GM19043 (cell line): Measurements from ENCODE around the gene FAM184A.
"Not testable (repeated sequence)": the region's sequence is repeated elsewhere in the genome, so short reads cannot be mapped to it uniquely, and the experiment has no call there.

Experiments used
- ATAC-seq: cut with Tn5 transposase; IDR thresholded peaks from one replicate; pipeline ENCODE4 v1.9.1; 2021; ENCODE audit warnings: low read depth; ENCODE audit not compliant: unreplicated experiment

Gene FAM184A

DNA sequence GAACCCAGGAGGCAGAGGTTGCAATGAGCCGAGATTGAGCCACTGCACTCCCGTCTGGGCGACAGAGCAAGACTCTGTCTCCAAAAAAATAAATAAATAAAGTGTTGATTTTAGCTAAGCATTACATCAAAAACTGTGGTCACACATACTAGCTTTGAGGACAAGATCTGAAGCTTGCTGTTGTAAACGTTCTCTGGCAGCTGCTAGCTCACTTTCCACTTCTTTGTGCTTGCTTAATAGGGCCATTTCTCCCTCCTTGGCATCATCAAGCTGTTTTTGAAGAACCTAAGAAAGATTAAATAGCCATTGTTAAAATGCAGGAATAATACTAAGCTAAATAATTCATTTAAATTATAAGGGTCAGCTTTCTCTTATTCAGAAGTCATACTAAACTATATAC, 55.7 kb downstream of the FAM184A start:
- ATAC-seq = no peak

DNA sequence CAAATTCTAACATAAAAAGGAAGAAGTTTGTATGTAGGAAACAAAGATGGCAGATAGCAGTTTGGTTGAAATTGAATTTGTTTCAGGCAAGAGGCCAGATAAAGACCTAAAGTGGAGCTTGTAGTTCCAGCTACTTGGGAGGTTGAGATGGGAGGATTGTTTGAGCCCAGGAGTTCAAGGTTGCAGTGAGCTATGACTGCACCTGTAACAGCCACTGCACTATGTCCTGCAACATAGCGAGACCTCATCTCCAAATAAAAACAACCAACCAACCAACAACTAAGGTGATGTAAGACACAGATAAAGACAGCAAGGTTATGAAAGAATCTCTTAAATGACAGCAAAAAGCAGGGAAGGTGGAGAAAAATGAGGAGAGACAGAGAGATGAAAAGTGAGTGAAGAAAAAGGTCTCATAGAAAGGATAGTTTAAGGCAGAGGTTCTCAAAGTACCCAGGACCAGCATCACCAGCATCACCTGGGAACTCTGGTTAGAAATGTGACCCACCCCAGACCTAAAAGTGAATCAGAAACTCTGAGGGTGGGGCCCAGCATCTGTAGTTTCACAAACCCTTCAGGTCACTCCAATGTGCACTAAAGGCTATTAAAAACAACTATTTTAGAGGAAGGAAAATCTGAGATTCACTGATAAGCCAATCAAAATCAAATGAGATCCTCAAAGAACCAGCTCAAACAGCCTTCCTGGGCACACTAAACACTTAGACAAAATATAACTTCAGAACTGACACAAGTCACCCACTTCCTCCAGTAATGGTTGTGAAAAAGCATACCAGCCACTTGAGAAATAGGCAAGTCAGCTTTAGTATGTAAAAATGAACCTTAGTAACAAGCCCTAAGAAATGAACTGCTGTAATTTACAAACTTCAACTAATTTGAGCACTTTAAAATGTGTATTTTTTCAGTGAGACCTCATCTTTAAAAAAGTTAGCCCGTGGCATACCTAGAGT, 57.6 kb downstream of the FAM184A start:
- ATAC-seq = no peak

DNA sequence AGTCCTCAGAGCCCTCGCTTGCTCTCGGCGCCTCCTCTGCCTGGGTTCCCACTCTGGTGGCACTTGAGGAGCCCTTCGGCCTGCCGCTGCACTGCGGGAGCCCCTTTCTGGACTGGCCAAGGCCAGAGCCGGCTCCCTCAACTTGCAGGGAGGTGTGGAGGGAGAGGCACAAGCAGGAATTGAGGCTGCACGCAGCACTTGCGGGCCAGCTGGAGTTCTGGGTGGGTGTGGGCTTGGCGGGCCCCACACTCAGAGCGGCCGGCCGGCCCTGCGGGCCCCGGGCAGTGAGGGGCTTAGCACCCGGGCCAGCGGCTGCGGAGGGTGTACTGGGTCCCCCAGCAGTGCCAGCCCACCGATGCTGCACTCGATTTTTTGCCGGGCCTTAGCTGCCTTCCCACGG, 63.3 kb downstream of the FAM184A start:
- not testable (repeated sequence) for ATAC-seq

DNA sequence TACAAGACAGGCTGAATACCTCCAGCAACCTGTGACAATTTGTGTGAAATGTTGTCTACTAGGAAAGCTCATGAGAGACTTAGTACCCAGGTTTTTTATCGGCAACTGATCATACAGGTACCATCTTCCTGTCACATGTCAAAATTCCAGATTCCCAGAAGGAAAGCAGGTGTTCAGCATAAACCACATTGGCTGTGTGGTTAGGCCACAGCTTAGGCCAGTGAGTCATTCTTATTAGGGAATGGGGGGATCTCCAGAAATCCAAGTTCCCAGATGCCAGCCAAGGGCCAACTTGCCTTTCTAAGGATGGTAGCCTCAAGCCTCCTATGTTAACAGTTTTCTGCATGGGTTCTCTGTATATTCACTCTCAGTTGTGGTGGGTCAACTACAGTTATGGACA, 65.9 kb downstream of the FAM184A start:
- no peak for ATAC-seq

DNA sequence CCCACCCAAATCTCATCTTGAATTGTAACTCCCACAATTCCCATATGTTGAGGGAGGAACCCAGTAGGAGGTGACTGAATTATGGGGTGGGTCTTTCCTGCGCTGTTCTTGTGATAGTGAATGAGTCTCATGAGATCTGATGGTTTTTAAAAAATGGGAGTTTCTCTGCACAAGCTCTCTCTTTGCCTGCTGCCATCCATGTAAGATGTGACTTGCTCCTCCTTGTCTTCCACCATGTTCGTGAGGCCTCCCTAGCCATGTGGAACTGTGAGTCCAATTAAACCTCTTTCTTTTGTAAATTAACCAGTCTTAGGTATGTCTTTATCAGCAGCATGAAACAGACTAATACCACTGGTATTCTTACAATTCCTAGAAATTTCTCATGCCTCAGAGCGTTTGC, 69.2 kb downstream of the FAM184A start:
- ATAC-seq = not testable (repeated sequence)

DNA sequence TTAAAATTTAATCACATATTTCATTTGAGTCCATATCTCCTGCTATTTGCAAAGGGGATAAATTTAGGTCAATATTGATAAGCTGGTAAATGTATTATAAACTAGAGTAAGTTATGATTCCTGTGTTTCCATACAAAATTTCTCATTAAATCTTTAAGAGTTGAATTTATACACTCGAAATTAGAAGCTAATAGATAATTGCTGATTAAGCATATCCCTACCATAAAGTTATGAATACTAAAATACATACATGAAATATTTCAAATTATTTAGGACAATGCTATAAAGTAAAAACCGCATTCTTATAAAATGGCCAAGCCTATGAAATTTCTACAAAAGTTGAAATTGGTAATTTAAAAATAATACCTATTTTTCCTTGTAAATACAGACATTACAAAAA, 71.5 kb downstream of the FAM184A start:
- ATAC-seq = no peak

DNA sequence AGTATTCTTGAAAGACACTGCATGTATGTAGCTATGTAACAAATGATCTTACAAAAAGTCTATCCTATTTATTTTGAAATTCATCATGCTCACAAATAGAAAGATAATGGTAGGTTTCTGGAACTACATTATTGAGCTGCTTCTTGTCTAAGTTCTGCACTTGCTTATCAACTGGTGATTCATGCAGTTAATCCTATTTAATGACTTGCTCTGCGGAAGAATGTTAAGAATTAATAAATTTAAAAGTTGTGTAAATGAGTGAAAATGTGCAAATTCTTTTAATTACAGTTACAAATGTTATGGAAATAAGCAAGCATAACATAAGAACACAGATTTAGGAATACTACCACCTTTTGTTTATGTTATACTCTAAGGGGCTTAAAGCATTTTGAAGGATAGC, 76.4 kb downstream of the FAM184A start:
- no peak for ATAC-seq

DNA sequence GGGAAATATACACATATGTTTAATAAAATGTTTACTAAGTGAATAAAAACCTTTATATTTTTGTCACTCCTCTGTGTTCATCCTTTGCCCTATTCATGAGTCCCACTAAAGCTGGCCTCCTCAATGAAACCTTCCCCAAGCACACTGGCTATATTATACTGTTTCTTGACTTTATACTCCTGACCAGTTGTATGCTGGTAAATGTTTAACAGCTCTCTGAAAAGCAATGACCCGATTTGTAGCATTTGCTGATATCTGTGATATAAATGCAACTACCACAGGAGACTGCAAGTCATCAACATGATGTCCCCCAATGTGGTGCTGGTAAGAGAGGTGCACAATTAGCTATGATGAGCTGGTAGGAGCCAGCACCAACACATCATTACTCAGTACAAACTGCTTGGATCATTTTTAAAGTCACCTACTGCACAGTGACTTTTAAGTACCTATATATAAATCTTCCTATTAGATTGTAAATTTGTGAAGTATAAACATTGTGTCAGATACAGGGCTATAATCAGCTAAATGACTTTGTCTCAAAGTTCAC, 78.9 kb downstream of the FAM184A start:
- no peak for ATAC-seq

DNA sequence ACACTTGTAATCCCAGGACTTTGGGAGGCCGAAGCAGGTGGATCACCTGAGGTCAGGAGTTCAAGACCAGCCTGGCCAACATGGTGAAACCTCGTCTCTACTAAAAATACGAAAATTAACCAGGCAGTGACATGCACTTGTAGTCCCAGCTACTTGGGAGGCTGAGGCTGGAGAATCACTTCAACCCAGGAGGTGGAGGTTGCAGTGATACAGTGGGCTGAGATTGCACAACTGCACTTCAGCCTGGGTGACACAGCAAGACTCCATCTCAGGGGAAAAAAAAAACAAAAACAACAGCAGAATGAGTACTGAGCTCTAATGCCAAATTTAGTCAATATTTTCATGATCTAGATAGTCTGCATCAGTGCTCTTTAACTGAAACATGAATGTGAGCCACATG, 81.0 kb downstream of the FAM184A start:
- ATAC-seq = not testable (repeated sequence)

DNA sequence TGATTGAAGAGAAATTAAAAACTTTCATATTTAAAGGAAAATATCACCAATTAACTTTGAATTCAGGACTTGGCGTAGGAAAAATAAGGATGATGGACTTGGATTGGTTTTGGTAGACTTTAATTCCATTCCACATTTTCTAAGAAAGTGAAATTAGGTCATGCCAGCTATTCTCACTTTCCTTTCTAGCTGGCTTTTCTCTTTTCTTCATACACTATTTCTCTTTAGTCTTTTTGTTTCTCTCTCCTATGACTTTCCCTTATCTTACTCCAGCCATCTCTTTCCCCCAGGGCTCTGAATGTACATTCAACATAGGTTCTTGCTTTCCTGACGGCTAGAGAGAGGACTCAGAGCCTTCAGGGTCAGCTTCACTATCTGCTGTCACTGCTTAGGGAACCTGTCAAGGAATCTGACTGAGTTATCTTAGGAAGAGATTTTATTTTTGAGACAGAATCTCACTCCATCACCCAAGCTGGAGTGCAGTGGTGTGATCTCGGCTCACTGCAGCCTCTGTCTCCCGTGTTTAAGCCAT, 82.1 kb downstream of the FAM184A start:
- no peak for ATAC-seq

DNA sequence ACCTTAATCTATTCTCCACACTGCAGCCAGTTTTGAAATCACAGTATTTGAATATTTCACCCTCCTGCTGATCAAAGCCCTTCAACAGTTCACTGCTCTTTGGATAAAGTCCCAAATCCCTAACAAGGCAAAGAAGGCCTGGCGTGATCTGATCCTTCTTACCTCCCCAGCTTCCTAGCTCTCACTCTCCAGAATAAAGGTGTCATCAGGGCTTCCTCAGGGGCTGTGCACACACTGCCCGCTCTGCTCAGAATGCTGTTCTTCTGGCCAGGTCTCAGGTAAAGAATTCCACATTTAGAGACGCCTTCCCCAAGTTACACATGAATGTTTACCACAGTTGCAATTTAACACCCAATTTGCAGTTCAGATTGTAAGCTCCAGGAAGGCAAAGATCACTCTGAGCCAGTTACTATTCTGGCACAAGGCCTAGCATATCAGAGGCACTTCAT, 84.6 kb downstream of the FAM184A start:
- ATAC-seq = no peak

DNA sequence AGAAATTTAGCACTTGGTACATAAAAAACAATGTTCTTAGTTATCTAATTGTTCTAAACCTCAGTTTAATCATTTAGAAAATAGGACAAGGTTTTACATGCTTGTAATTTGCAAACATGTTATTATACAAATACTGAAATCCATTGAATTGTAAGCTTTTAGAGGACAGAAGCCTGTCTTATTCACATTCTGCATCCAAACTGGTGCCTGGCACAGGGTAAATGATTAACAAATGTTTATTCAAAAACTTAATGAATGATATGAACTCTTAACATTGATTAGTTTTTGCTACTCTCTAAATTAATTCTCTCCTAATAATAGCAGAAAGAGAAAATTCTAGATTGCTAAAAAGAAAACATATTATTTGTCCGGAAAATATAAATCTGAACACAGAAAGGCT, 85.1 kb downstream of the FAM184A start:
- no peak for ATAC-seq

DNA sequence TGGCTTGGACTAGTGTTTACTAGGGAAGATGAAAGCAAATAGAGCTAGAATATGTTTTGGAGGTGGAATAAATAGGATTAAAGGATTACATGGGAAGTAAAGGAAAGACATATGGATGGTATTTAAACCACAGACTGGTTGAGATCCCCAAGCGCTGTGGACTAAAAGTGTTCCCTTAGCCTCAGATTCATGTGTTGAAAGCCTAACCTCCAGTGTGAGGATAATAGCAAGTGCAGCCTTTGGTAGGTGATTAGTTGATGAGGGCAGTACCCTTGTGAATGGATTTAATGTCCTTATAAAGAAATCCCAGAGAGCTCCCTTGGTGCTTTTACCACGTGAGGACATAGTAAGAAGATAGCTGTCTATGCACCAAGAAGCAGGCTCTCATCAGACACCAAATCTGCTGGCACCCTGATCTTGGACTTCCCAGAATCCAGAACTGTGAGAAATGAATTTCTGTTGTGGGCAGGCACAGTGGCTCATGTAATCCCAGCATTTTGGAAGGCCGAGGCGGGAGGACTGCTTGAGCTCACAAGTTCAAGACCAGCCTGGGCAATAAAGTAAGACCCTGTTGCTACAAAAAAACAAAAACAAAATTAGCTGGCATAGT, 86.2 kb downstream of the FAM184A start:
- no peak for ATAC-seq

DNA sequence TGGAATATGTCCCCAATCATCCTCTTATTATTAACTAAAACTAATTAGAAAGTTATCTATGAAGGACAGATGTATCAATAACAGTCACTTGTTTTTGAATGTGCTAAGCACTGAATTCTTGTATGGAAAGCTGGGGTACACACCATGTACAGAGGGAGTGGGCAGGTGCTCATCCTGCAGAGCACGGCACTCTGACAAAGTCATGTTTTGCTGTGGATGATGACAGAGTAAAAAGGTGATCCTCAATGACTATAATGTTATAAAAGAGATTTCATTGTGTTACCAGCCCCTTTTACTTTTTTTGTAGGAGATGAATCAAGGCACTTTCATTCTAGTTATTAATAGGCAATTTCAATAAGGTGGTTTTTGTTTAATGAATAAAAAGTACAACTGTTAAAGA, 92.2 kb downstream of the FAM184A start:
- ATAC-seq = no peak

DNA sequence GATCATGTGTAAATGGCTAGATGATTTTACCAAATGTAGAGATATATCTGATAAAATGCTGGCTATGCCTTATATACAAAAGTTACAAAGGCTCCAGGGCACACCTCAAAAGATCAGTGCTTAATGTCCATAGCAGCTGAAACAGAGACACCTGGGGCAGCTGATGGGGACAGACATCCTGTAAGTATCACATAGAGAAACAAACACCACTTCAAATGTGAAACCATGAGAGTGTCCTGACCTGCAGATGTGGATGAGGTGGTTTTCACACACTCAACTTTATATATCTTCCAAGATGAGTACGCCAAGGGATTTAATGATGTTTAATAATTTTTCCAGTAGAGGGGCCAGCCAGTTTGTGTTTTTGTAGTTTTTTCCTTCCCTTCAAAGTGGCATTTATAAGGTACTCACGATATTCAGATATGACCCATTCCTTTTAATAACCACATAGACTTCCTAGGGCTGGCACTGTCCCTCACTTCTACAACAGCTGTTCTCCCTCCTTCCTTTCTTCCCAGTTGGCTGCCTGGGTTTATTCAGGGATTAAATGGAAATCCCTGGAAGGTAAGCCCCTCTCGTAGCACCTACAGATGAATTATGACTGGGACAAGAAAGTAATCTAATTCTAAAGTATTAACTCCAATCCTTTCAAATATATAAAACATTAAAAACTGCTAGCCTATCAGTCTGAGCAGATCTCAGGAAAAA, 93.2 kb downstream of the FAM184A start:
- no peak for ATAC-seq

DNA sequence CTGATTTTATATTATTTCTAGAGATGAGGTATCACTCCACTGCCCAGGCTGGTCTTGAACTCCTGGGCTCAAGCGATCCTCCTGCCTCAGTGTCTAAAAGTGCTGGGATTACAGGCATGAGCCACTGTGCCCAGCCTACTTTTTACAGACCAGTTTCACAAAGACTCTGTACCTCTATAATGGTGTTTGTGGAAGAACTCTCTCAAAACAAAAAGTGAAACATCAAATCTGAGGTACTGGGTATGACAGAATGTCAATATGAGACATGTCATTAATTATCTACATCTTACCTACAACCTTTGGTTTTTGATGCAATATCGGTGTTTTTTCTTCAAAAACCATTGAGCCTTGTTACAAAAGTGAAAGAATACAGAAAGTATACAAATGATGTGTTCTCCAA, 94.1 kb downstream of the FAM184A start:
- no peak for ATAC-seq

DNA sequence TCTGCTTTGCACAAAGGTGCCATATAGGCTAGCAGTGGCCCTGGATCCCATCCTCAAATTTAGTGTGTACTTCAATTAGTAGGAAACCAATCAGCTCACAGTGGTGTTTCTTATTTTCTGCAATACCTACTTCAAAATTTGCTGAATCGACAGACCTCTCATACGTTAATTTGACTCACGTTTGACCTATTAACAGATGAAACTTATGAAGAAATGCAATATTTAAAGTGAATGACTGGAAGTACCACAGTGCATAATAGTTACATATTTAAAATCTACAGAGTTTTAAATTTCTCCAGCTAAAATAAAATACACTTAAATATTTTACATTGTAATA, 95.9 kb downstream of the FAM184A start:
- no peak for ATAC-seq

DNA sequence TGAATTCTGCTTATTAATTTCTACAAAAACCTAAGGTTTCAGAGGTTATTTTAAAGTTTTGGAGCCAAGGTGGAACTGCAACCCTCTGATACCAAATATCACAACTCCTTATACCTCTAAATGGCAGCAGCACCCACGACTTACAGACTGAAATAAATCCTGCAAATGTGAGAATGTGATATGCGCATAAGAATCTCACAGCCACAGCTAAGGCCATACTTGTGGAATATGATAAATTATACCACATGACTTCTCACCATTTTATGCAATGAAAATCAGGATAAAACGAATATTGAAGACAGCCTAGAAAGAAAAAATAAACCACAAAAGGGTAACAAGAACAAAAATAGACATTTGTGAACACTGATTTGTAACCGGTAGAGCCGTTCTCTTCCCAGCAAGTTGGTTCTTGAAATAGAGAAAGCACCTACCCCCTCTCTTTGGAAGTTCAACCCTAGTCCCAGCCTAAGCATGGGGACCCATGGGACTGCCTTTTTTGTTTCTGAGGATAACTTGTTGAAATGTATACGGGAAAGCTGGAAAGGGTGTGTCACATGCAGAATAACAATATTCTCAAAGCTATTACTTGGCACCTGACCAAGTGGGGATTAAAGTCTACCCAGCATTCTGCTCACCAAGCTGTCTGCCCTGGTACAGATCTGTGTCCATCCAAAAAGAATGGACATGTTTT, 96.4 kb downstream of the FAM184A start:
- no peak for ATAC-seq

DNA sequence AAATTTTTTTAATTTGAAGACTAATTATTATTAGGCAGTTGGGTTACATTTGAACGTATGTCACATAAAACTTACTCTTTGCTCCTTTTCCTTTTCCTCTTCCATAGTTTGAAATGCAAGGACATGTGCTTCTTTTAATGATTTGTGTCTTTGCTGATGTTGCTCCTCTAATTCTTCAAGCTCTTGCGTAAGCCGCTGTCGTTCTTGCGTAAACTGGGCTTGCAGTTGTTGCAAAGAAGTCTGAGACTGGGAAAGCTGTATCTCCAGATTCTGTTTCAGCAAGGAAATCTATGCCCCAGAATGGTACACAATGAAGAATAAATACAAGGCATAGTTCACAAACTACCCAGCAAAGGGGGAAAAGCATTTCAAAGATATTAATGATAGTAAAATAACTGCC, 98.4 kb downstream of the FAM184A start:
- ATAC-seq = no peak

DNA sequence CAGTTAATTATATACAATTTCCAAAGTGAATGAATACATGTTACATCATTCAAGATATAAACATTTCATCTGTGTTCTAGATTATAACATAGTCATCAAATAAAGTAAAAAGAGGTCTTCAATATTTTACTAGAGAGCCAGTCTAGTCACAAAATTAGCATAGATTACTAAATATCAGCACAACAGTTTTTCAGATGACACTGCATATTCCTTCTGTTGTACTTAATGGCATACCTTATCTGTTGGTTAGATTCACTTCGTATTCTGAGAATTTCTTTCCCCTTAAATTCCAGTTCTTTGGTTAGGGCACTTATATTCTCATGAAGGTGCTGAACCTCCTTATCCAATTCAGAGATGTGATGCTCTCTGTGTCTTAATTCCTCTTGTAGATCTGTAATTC, 103.7 kb downstream of the FAM184A start:
- ATAC-seq = no peak
